ENCODE measurements around the gene MYCBPAP. TPM values are rescaled to one million over a fixed set of nuclear protein-coding genes. Genes with fewer than 3 reads are reported as not detected.
A peak's percentile ranks its signal among the peaks of the same experiment; 100 is the strongest.

Gene MYCBPAP
- total RNA-seq, 4 donors from 2014 or later, result 0.78 to 3.2 (median 1.6) TPM

- H3K27me3 ChIP-seq, result no peaks in the 10 kb centered on the region
- no peaks in the 10 kb centered on the region for H3K9me3 ChIP-seq
- no peaks in the 10 kb centered on the region for H3K4me1 ChIP-seq
- intact Hi-C loops (cut with DNase I), result no loop called here
- no peak overlapping the region for H3K4me3 ChIP-seq (replicated peaks in 1 of 3)
- 68 to 73% methylated on average over 6 to 7 of the region's 7 CpGs for WGBS, 2 donors
- H3K27ac ChIP-seq, result no peak overlapping the region
- TF ChIP-seq, protein P1, sequence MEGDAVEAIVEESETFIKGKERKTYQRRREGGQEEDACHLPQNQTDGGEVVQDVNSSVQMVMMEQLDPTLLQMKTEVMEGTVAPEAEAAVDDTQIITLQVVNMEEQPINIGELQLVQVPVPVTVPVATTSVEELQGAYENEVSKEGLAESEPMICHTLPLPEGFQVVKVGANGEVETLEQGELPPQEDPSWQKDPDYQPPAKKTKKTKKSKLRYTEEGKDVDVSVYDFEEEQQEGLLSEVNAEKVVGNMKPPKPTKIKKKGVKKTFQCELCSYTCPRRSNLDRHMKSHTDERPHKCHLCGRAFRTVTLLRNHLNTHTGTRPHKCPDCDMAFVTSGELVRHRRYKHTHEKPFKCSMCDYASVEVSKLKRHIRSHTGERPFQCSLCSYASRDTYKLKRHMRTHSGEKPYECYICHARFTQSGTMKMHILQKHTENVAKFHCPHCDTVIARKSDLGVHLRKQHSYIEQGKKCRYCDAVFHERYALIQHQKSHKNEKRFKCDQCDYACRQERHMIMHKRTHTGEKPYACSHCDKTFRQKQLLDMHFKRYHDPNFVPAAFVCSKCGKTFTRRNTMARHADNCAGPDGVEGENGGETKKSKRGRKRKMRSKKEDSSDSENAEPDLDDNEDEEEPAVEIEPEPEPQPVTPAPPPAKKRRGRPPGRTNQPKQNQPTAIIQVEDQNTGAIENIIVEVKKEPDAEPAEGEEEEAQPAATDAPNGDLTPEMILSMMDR (IDR thresholded peaks at IDR 0.05), result no peak
- H3K36me3 ChIP-seq, result no peaks in the 10 kb centered on the region
- no peak for DNase-seq
These were observed 10.0 kb upstream of the MYCBPAP start for GRCh38 chr17:50498021-50498874.

DNA sequence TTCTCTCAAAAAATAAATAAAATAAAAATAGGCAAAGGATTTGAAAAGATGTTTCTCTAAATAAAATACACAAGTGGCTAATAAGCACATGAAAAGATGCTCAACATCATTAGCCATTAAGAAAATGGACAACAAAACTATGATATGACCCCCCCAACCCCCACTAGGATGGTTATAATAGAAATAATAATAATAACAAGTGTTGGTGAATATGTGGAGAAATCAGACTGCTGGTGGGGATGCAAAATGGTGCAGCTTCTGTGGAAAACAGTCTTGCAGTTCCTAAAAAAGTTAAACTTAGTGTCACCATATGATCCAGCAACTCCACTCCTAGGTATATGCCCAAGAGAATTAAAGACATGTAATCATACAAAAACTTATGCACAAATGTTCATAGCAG, 9.0 kb upstream of the MYCBPAP start:
- intact Hi-C loops (cut with DNase I), result no loop called here

DNA sequence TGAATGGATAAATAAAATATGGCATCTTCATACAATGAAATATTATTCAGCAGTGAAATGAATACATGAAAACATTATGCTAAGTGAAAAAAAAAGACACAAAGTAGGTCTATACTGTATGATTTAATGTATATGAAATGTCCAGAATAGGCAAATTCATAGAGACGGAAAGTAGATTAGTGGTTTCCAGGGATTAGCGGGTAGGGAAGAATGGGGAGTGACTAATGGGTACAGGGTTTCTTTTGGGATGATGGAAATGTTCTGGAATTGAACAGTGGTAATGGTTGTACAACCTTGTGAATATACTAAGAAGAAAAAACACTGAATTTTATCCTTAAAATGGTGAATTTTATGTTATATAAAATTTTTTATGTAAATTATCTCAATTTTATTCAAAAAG, 8.5 kb upstream of the MYCBPAP start:
- no peaks in the 10 kb centered on the region for H3K27me3 ChIP-seq
- H3K36me3 ChIP-seq, result no peaks in the 10 kb centered on the region
- no peaks in the 10 kb centered on the region for H3K9me3 ChIP-seq
- no peak overlapping the region for H3K4me3 ChIP-seq (replicated peaks in 1 of 3)
- H3K27ac ChIP-seq, result no peak overlapping the region
- DNase-seq, result no peak
- 92 to 93% methylated on average over 2 of the region's 2 CpGs for WGBS, 2 donors
- no peaks in the 10 kb centered on the region for H3K4me1 ChIP-seq
- intact Hi-C loops (cut with DNase I), result no loop called here
- TF ChIP-seq, protein P1 (IDR thresholded peaks at IDR 0.05), result no peak

More for the DNA sequence above, 9.0 kb upstream of the MYCBPAP start:
- Histone ChIP-seq H3K4me3 (replicated peaks in 1 of 3) (no peak overlapping the region), H3K36me3 (no peaks in the 10 kb centered on the region), H3K9me3 (no peaks in the 10 kb centered on the region), H3K27ac (no peak overlapping the region), H3K27me3 (no peaks in the 10 kb centered on the region), H3K4me1 (no peaks in the 10 kb centered on the region)
- no peak for TF ChIP-seq POLR2A (IDR thresholded peaks at IDR 0.05)
- TF ChIP-seq, protein P1 (IDR thresholded peaks at IDR 0.05), result no peak
- DNase-seq, result no peak

DNA sequence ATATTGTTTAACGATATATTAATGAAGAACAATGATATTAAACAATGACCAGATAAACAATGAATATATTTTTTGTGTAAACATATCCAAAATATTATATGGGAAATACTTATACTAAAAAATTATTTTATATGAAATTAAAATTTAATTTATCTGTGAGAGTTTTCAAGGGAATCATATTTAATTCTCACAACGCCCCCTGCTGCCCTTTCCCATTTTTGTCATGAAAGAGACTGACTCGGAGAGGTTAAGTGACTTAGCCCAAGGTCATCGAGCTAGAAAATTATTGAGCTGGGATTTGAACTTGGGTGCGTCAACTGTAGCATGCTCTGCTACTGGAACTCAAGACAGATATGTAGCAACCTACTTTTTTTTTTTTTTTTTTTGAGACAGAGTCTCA, 7.2 kb upstream of the MYCBPAP start:
- TF ChIP-seq, protein P1 (IDR thresholded peaks at IDR 0.05), result peak in 4 of 6 experiments; percentile 17 to 54 (median 42)
- no peak for TF ChIP-seq POLR2A (IDR thresholded peaks at IDR 0.05)
- no peak overlapping the region for H3K4me3 ChIP-seq (replicated peaks in 1 of 3)
- H3K27ac ChIP-seq, result no peak overlapping the region
- peak in 1 of 2 donors; percentile 49 for DNase-seq
- H3K9me3 ChIP-seq, result no peaks in the 10 kb centered on the region
- no peaks in the 10 kb centered on the region for H3K36me3 ChIP-seq
- no peaks in the 10 kb centered on the region for H3K4me1 ChIP-seq
- intact Hi-C loops (cut with DNase I), result no loop called here
- H3K27me3 ChIP-seq, result no peaks in the 10 kb centered on the region
- 42 to 49% methylated on average over 5 of the region's 5 CpGs for WGBS, 2 donors

- H3K4me1 ChIP-seq, result no peaks in the 10 kb centered on the region
- no peak overlapping the region for H3K27ac ChIP-seq
- H3K9me3 ChIP-seq, result no peaks in the 10 kb centered on the region
- H3K4me3 ChIP-seq (replicated peaks in 1 of 3), result no peak overlapping the region
- WGBS, 2 donors, result 87 to 95% methylated on average over 9 of the region's 9 CpGs
- no peak for DNase-seq
- TF ChIP-seq, protein P1 (IDR thresholded peaks at IDR 0.05), result no peak
- TF ChIP-seq POLR2A (IDR thresholded peaks at IDR 0.05), result no peak
- no peaks in the 10 kb centered on the region for H3K36me3 ChIP-seq
- H3K27me3 ChIP-seq, result no peaks in the 10 kb centered on the region
- intact Hi-C loops (cut with DNase I), result no loop called here
These were observed 5.8 kb upstream of the MYCBPAP start for GRCh38 chr17:50502301-50502990.

All from thyroid gland (tissue), 4 donors.